C4-2B (cell line): ENCODE results near the gene HLA-B.

ENCODE experiments used
- CTCF ChIP-seq: fragments of 450-650 bp; conservative IDR thresholded peaks from 2 replicates; pipeline ENCODE4 v1.5.1; 2017; ENCODE audit warnings: mild to moderate bottlenecking
- ZFX ChIP-seq: fragments of 450-650 bp; IDR thresholded peaks from 2 replicates; pipeline ENCODE4 v1.6.1; 2017

DNA sequence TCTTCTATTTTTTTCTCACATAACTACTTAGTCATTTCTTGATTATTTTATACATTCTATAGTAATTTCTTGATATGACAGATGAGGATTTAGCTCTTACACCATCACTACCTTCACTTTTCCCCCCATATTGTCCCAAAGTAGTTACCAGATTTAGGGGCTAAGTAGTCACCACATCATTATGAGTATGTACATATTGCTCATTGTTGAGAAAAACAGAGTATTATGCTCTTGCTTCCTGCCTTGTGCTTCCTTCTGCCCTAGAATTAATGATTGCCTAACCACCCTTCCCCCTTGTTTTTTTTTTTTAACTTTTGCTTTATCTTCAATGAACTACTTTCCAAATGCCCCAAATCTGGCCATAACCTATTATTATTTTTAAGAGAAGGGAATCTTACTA, 6.8 kb upstream of the HLA-B start:
- TF ChIP-seq CTCF (no peak), ZFX (no peak)
